Mucosa of rectum (tissue), 2 donors: ENCODE results near the gene METTL6.
"Not testable (repeated sequence)": the region's sequence is repeated elsewhere in the genome, so short reads cannot be mapped to it uniquely, and the experiment has no call there.

Experiments used
- H3K27ac ChIP-seq, 2 donors: one replicate each; pipeline ENCODE4 v1.7.0; 2013; ENCODE audit warnings: inconsistent platforms in 2 of 2, low read depth in 2 of 2, low read length in 2 of 2
- H3K27me3 ChIP-seq, 2 donors: one replicate each; pipeline ENCODE4 v1.7.0; 2013; ENCODE audit warnings: low read length in 2 of 2; ENCODE audit not compliant: control insufficient read depth in 2 of 2, insufficient read depth in 2 of 2
- H3K36me3 ChIP-seq, 2 donors: one replicate each; pipeline ENCODE4 v1.7.0; 2013; ENCODE audit warnings: low read length in 2 of 2; ENCODE audit not compliant: control insufficient read depth in 2 of 2, insufficient read depth in 2 of 2
- H3K4me1 ChIP-seq, 2 donors: one replicate each; pipeline ENCODE4 v1.7.0; 2013; ENCODE audit warnings: low read length in 2 of 2, mild to moderate bottlenecking in 1 of 2; ENCODE audit not compliant: control insufficient read depth in 2 of 2, insufficient read depth in 2 of 2
- H3K4me3 ChIP-seq, 2 donors: one replicate each; pipeline ENCODE4 v1.7.0; 2013; ENCODE audit warnings: low read length in 2 of 2
- H3K9ac ChIP-seq, 2 donors: one replicate each; pipeline ENCODE4 v1.7.0; 2013; ENCODE audit warnings: low read length in 2 of 2, low read depth in 1 of 2, mild to moderate bottlenecking in 1 of 2
- H3K9me3 ChIP-seq, 2 donors: one replicate each; pipeline ENCODE4 v1.7.0; 2013; ENCODE audit warnings: low read length in 2 of 2; ENCODE audit not compliant: control insufficient read depth in 2 of 2
- donor health status: healthy.
- donor health status: Normal muscosa, but diverticular disease.

METTL6 gene

GRCh38 chr3:15460891-15461531 lies 33.7 kb upstream of the METTL6 start:
- H3K4me1 ChIP-seq = no peaks in the 10 kb centered on the region
- no peak overlapping the region for H3K27ac ChIP-seq
- no peaks in the 10 kb centered on the region for H3K27me3 ChIP-seq
- no peaks in the 10 kb centered on the region for H3K9me3 ChIP-seq
- H3K4me3 ChIP-seq = no peak overlapping the region
- H3K9ac ChIP-seq = no peak overlapping the region
- no peaks in the 10 kb centered on the region for H3K36me3 ChIP-seq

DNA sequence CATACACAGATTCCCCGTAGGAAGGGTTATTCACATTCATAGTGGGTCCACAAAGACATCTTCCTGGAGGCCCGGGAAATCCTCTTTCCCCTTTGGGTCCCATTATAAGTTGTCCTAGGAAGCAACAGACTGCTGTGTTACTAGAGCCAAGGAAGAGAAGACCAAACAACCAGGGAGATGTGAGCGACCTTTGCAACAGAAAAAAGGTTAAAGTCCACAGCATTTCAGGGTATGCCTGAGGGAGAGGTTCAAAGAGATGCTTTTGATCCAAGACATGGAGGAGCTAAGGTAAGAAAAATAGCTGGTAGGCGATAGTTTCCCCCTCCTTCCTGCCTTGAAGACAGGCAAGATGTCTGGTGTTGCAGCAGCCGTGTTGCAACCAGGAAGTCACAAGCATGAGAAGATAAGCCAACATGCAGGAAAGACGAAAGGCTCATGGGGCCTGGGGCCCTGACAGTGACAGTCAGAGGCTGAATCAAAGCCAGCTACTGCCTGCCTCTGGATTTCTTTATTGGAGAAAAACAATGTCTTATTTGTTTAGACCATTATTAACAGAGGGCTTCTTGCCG lies 31.0 kb upstream of the METTL6 start:
- no peaks in the 10 kb centered on the region for H3K9me3 ChIP-seq
- H3K4me1 ChIP-seq = no peaks in the 10 kb centered on the region
- H3K27me3 ChIP-seq = no peaks in the 10 kb centered on the region
- H3K4me3 ChIP-seq = no peak overlapping the region
- no peak overlapping the region for H3K27ac ChIP-seq
- H3K36me3 ChIP-seq = no peaks in the 10 kb centered on the region
- H3K9ac ChIP-seq = no peak overlapping the region

GRCh38 chr3:15456915-15457314 lies 29.6 kb upstream of the METTL6 start:
- H3K4me1 ChIP-seq = not testable (repeated sequence)

DNA sequence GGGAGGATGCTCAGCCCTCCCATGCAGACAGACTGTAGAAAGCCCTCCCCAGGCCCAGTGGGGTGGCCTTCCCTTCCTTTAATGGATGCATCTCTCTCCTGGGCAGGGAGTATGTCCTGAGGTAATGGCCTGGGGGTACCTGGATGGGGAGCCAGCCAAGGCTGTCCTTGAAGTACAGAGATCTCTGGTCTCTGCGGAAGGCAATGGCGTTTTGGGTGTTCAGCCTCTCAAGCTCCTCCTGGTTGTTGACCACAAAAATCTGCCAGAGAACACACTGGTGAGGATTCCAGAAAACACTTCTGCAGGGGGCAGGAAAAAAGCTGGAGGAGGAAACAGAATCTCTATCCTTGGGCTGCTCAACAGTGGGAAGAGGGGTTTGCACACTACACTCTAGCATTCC lies 29.0 kb upstream of the METTL6 start:
- no peak overlapping the region for H3K9ac ChIP-seq
- no peaks in the 10 kb centered on the region for H3K36me3 ChIP-seq
- no peak overlapping the region for H3K27ac ChIP-seq
- no peaks in the 10 kb centered on the region for H3K27me3 ChIP-seq
- H3K4me1 ChIP-seq = no peaks in the 10 kb centered on the region
- H3K9me3 ChIP-seq = no peaks in the 10 kb centered on the region
- no peak overlapping the region for H3K4me3 ChIP-seq

More at GRCh38 chr3:15456915-15457314, 29.6 kb upstream of the METTL6 start:
- not testable (repeated sequence) for H3K9me3 ChIP-seq, H3K36me3 ChIP-seq, H3K9ac ChIP-seq, H3K4me3 ChIP-seq, H3K27me3 ChIP-seq, H3K27ac ChIP-seq

- Histone ChIP-seq H3K27ac (no peak overlapping the region), H3K27me3 (no peaks in the 10 kb centered on the region), H3K4me3 (no peak overlapping the region), H3K9me3 (no peaks in the 10 kb centered on the region), H3K9ac (no peak overlapping the region), H3K4me1 (no peaks in the 10 kb centered on the region), H3K36me3 (no peaks in the 10 kb centered on the region)
These were observed 28.4 kb upstream of the METTL6 start for GRCh38 chr3:15455756-15456155.

DNA sequence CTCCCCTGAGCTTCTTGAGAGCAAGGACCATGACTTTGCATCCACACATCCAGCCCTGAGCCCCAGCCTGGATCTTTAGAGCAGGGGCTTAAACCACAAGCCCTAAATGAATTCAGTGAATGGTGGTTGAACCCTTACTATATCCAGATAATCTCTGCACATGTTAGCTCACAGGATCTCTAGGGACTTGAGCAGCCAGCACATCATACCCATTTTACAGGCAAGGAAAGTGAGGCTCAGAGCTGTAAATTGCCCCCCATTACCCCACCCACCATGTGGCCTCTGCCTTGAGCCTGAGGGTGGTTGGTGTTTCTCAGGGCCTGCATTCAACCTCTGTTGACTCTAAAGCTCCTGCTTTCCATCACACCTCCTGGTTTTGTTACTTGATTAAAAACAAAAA lies 27.6 kb upstream of the METTL6 start:
- no peaks in the 10 kb centered on the region for H3K4me1 ChIP-seq
- H3K36me3 ChIP-seq = no peaks in the 10 kb centered on the region
- H3K9me3 ChIP-seq = no peaks in the 10 kb centered on the region

GRCh38 chr3:15453991-15454625 lies 26.8 kb upstream of the METTL6 start:
- Histone ChIP-seq H3K27me3 (no peaks in the 10 kb centered on the region), H3K4me1 (no peaks in the 10 kb centered on the region), H3K9me3 (no peaks in the 10 kb centered on the region), H3K36me3 (no peaks in the 10 kb centered on the region), H3K9ac (no peak overlapping the region), H3K4me3 (no peak overlapping the region), H3K27ac (no peak overlapping the region)

More for the DNA sequence above, 27.6 kb upstream of the METTL6 start:
- no peak overlapping the region for H3K27ac ChIP-seq
- no peaks in the 10 kb centered on the region for H3K27me3 ChIP-seq
- H3K4me3 ChIP-seq = no peak overlapping the region
- no peak overlapping the region for H3K9ac ChIP-seq

GRCh38 chr3:15453501-15453900 lies 26.2 kb upstream of the METTL6 start:
- Histone ChIP-seq H3K27ac (no peak overlapping the region), H3K9ac (no peak overlapping the region), H3K9me3 (no peaks in the 10 kb centered on the region), H3K27me3 (no peaks in the 10 kb centered on the region), H3K4me1 (no peaks in the 10 kb centered on the region), H3K36me3 (no peaks in the 10 kb centered on the region), H3K4me3 (no peak overlapping the region)

DNA sequence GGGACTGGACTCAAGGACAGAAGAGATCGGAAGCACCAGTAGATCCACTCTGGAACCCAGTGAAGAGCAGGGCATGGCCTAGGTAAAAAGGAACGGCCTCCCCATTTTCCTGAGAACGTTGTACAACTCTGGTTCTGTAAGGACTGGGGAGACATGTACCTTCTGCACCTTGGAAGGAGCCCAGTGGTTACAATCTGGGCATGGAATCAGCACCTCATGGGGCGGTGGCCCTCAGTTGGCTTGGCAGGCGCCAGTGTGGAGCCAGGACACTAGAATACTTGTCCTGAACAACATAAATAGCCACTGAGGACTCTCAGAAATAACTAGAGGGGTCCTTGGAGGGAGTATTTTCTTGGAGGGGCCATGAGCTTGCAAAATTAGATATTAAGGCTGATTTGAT lies 25.6 kb upstream of the METTL6 start:
- no peak overlapping the region for H3K4me3 ChIP-seq
- H3K9ac ChIP-seq = no peak overlapping the region
- H3K9me3 ChIP-seq = no peaks in the 10 kb centered on the region
- H3K36me3 ChIP-seq = no peaks in the 10 kb centered on the region
- no peaks in the 10 kb centered on the region for H3K27me3 ChIP-seq
- H3K4me1 ChIP-seq = no peaks in the 10 kb centered on the region
- H3K27ac ChIP-seq = no peak overlapping the region

- Histone ChIP-seq H3K9ac (no peak overlapping the region), H3K9me3 (no peaks in the 10 kb centered on the region), H3K27ac (no peak overlapping the region), H3K4me3 (no peak overlapping the region), H3K36me3 (no peaks in the 10 kb centered on the region), H3K27me3 (no peaks in the 10 kb centered on the region), H3K4me1 (no peaks in the 10 kb centered on the region)
These were observed 24.8 kb upstream of the METTL6 start for GRCh38 chr3:15452156-15452555.
